IPS-18c (cell line): ENCODE data around the gene CRNN.

Source experiments
- H3K4me3 ChIP-seq: 2 replicates; pipeline ENCODE4 v1.7.0; 2013; ENCODE audit warnings: low read depth, mild to moderate bottlenecking, low read length, moderate library complexity; ENCODE audit not compliant: insufficient read depth
- H3K9me3 ChIP-seq: one replicate; pipeline ENCODE4 v1.6.1; 2013; ENCODE audit warnings: mild to moderate bottlenecking, low read length, moderate library complexity; ENCODE audit not compliant: control insufficient read depth, insufficient read depth

The CRNN gene

GRCh38 chr1:152440635-152441471 is 26.8 kb upstream of the CRNN start:
- no peak overlapping the region for H3K4me3 ChIP-seq
- peaks cover 6% of the 10 kb centered on the region for H3K9me3 ChIP-seq

DNA sequence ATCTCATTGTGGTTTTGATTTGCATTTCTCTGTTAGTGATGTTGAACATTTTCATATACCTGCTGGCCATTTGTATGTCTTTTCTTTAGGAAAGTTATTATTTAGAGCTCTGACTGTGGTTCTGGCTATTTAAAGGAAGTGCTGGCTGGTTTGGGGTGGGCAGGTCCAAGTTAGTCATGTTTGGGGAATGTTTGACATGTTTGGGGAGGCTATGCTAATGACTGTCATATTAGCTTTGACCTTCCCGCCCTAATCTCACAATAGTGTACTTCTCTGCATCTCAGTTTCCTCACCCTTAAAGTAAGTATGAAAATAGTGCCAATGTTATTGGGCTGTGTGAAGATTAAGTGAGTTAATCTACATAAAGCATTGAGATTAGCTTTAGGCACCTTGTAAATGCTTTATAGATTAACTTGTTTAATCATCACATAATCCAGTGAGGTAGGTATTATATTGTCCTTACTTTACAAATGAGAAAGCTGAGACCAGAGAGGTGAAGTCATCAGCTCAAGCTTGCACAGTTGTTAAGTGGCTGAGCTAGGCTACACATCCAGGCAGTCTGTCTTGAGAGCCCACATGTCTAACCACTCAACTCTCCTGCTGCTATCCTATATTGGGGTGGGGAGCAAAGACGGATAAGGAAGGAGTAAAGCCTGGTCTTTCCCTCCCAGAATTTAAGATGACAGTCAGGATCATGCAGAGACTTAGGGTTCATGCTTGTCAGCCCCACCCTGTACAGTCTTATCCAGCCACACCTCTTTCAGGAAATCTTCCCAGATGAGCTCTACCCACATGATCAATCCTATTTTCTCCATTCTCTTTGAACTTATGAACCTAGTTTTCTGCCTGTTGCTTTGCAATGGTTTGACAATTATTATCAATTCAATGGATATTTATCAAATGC is 22.8 kb upstream of the CRNN start:
- no peak overlapping the region for H3K4me3 ChIP-seq
- H3K9me3 ChIP-seq: peaks cover 3% of the 10 kb centered on the region

DNA sequence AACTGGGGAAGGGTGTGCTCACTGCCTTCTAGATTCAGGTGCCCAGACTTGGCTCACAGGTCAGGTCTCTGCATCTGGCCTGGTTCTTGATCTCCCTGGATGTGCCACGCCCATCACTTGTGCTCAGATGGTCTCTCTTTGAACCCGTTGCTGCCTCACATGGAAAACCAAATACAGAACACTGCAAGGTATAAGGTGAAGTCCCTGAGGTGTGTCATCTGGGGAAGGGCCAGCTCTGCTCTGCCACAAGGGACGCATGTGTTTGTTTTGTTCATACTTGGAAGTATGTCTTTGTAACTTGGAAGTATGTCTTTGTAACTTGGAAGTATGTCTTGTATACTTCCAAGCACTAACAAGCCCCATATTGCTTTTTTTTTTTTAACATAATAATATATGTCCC is 13.4 kb upstream of the CRNN start:
- H3K9me3 ChIP-seq: no peaks in the 10 kb centered on the region
- H3K4me3 ChIP-seq: no peak overlapping the region

- Histone ChIP-seq H3K9me3 (no peaks in the 10 kb centered on the region), H3K4me3 (no peak overlapping the region)
Observed at GRCh38 chr1:152426731-152427130, 12.7 kb upstream of the CRNN start.

DNA sequence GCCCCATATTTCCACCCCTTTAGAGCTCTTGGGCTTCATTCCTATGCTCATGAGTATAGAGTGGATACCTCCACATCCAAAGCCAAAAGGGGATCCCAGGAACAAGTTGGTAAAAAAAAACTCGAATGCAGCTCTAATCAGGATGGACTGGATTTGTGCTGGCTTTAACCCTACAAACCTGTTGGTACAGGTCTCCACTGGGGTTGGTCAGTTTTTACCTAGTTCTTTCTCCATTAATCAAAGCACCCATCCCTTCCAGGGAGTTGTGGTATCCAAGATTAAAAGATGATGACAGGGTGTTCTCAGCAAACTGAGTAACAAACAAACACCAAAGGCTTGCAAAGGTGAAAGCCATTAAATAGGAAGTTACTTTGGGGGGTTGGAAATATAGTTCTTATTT is 5.9 kb upstream of the CRNN start:
- H3K4me3 ChIP-seq: no peak overlapping the region
- H3K9me3 ChIP-seq: peaks cover 4% of the 10 kb centered on the region

DNA sequence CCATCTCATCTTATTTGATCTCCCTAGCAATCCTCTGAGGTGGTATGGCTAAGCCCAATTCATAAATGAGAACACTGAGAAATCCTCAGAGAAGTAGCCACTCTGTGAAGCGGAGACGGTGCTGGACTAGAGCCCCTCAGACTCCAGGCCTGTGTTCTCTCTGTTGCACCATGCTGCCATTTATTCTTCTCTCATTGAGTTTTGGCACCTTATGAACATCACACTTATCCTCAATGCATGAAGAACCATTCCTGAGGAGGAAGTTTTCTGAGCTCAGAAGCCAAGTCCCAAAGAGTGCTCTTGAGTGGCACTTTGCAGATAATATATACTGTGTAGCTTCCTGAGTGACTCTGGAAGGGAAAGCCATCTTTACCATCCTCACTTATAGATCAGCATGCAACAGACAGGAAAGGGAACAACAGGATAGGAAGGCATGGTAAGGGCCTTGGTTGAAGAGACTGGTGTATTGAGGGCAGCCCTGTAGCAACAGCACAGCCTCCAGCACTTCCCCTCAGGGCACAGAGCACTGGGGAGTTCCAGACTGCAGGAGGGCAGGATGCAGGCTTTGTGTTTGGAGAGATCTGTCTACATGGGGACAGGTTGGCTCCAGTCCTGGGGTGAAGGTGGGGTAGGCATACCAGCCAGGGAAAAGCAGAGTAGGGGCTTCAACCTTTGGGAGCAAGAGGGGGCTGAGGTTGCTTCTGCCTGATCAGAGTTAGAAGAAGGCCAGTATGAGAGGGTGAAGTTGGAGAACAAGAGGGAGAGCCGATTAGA is 1.6 kb upstream of the CRNN start:
- Histone ChIP-seq H3K9me3 (peaks cover 10% of the 10 kb centered on the region), H3K4me3 (no peak overlapping the region)

- peaks cover 15% of the 10 kb centered on the region for H3K9me3 ChIP-seq
- no peak overlapping the region for H3K4me3 ChIP-seq
Observed at GRCh38 chr1:152412756-152413155, 1.3 kb downstream of the CRNN start.

DNA sequence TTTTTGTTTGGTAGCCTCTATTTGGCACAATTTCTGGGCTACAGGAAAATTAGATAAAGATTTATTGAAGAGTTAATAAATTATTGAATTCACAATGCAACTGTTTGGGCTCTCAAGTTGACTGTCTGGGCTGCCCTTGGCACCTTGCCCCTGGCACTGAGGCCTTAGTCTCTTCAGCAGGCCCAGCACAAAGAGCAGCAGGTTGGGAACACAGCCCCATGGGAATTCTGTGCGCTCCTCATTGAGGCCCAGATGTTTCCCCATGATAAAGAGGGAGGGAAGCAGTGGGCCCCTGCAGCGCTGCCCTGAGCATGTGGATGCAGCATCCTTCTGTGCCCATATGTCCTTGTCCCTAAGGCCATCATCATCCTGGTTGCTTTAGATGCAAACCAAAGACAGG is 2.9 kb downstream of the CRNN start:
- Histone ChIP-seq H3K9me3 (peaks cover 15% of the 10 kb centered on the region), H3K4me3 (no peak overlapping the region; the same call in 1 of the 2 replicates)

- H3K9me3 ChIP-seq: peaks cover 12% of the 10 kb centered on the region
- no peak overlapping the region for H3K4me3 ChIP-seq
Observed at GRCh38 chr1:152410599-152410998, 3.5 kb downstream of the CRNN start.

- peaks cover 12% of the 10 kb centered on the region for H3K9me3 ChIP-seq
Observed at GRCh38 chr1:152410028-152410427, 4.0 kb downstream of the CRNN start.

GRCh38 chr1:152408664-152409063 is 5.4 kb downstream of the CRNN start:
- H3K9me3 ChIP-seq: peaks cover 11% of the 10 kb centered on the region
- no peak overlapping the region for H3K4me3 ChIP-seq

More at GRCh38 chr1:152410028-152410427, 4.0 kb downstream of the CRNN start:
- H3K4me3 ChIP-seq: no peak overlapping the region

- peaks cover 5% of the 10 kb centered on the region for H3K9me3 ChIP-seq
- no peak overlapping the region; the same call in 1 of the 2 replicates for H3K4me3 ChIP-seq
Observed at GRCh38 chr1:152398812-152399698, 15.0 kb downstream of the CRNN start.

DNA sequence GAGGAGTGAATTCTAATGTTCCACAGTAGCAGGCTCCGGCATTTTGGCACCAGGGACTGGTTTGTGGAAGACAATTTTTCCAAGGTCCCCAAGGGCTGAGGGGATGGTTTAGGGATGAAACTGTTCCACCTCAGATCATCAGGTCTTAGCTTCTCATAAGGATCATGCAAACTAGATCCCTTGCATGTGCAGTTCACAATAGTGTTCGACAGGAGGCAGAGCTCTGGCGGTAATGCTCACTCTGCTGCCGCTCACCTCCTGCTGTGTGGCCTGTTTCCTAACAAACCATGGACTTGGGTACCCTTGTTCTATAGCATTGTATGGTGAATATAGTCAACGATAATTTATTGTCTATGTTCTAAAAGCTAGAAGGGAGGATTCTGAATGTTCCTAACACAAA is 16.6 kb downstream of the CRNN start:
- Histone ChIP-seq H3K9me3 (peaks cover 5% of the 10 kb centered on the region), H3K4me3 (no peak overlapping the region)

- Histone ChIP-seq H3K4me3 (no peak overlapping the region), H3K9me3 (peaks cover 9% of the 10 kb centered on the region)
Observed at GRCh38 chr1:152394151-152394550, 19.9 kb downstream of the CRNN start.

- H3K4me3 ChIP-seq: no peak overlapping the region
- peaks cover 4% of the 10 kb centered on the region for H3K9me3 ChIP-seq
Observed at GRCh38 chr1:152392909-152393308, 21.2 kb downstream of the CRNN start.

GRCh38 chr1:152388889-152389288 is 25.2 kb downstream of the CRNN start:
- no peak overlapping the region for H3K4me3 ChIP-seq
- H3K9me3 ChIP-seq: peaks cover 4% of the 10 kb centered on the region
